SK-N-SH (cell line): ENCODE data around the gene ARHGAP23. TPM values are rescaled to one million over a fixed set of nuclear protein-coding genes. Genes with fewer than 3 reads are reported as not detected.
A peak's percentile ranks its signal among the peaks of the same experiment; 100 is the strongest.

Experiments
- CTCF ChIA-PET: fragments of 300-600, 350-600 bp; formaldehyde crosslinking; extraction: SDS; loops from one replicate; lab custom pipeline; 2021; lab: Yijun Ruan, JAX
- POLR2A ChIA-PET: fragments of 350-600 bp; sonication (Branson Sonifier 250); formaldehyde crosslinking; extraction: SDS; loops from one replicate; lab custom pipeline; 2020; ENCODE audit warnings: antibody characterized with exemption, inconsistent platforms; lab: Yijun Ruan, JAX
- DNase-seq: peaks from one replicate; pipeline ENCODE4 v3.0.0; 2012
- H2AFZ ChIP-seq: fragments of 200-600 bp; sonication (generic); 2 replicates; pipeline ENCODE4 v1.8.1; 2016; ENCODE audit warnings: antibody characterized with exemption, mild to moderate bottlenecking, low read depth
- H3F3A ChIP-seq: fragments of 200-600 bp; sonication (generic); replicated peaks from 2 replicates; pipeline ENCODE3; 2016; ENCODE audit warnings: antibody characterized with exemption, mild to moderate bottlenecking; ENCODE audit not compliant: insufficient read depth
- H3K27ac ChIP-seq, 2 experiments: fragments of 200-500 bp in 1 of 2; fragments of 200-600 bp in 1 of 2; sonication (Bioruptor generic) in 1 of 2; sonication (generic), shearing (Covaris generic) in 1 of 2; 2 replicates each; pipeline versions ENCODE4 v1.5.1 to v1.6.1; 2014 to 2016; ENCODE audit warnings: low read depth in 2 of 2, inconsistent platforms in 1 of 2, low read length in 1 of 2, mild to moderate bottlenecking in 1 of 2, mixed read lengths in 1 of 2
- H3K27me3 ChIP-seq: fragments of 200-600 bp; sonication (generic), shearing (Covaris generic); 2 replicates; pipeline ENCODE4 v1.6.1; 2016; ENCODE audit warnings: mixed run types; ENCODE audit not compliant: insufficient read depth
- H3K36me3 ChIP-seq, 2 experiments: fragments of 200-500 bp in 1 of 2; fragments of 200-600 bp in 1 of 2; sonication (Bioruptor generic) in 1 of 2; sonication (generic) in 1 of 2; replicated peaks in 1 of 2; 2 replicates each; pipeline versions ENCODE3 to v1.5.1; 2014 to 2016; ENCODE audit warnings: low read length in 1 of 2, mild to moderate bottlenecking in 1 of 2; ENCODE audit not compliant: insufficient read depth in 2 of 2, control insufficient read depth in 1 of 2
- H3K4me1 ChIP-seq, 2 experiments: fragments of 200-500 bp in 1 of 2; fragments of 200-600 bp in 1 of 2; sonication (Bioruptor generic) in 1 of 2; sonication (generic), shearing (Covaris generic) in 1 of 2; 2 replicates each; pipeline versions ENCODE4 v1.5.1 to v1.6.1; 2014 to 2016; ENCODE audit warnings: low read depth in 1 of 2, low read length in 1 of 2, mixed run types in 1 of 2; ENCODE audit not compliant: insufficient read depth in 2 of 2, control insufficient read depth in 1 of 2
- H3K4me2 ChIP-seq: fragments of 200-600 bp; sonication (generic), shearing (Covaris generic); 2 replicates; pipeline ENCODE4 v1.6.1; 2017; ENCODE audit warnings: mixed run types
- H3K4me3 ChIP-seq, 2 experiments: fragments of 200-500 bp in 1 of 2; fragments of 200-600 bp in 1 of 2; sonication (Bioruptor generic) in 1 of 2; sonication (generic), shearing (Covaris generic) in 1 of 2; 2 replicates each; pipeline versions ENCODE4 v1.5.1 to v1.8.1; 2014 to 2016; ENCODE audit warnings: low read depth in 2 of 2, inconsistent platforms in 1 of 2, low read length in 1 of 2, mild to moderate bottlenecking in 1 of 2, mixed read lengths in 1 of 2, moderate library complexity in 1 of 2
- H3K79me2 ChIP-seq: fragments of 200-600 bp; sonication (generic); 2 replicates; pipeline ENCODE4 v1.8.1; 2017; ENCODE audit warnings: mild to moderate bottlenecking; ENCODE audit not compliant: insufficient read depth
- H3K9ac ChIP-seq: fragments of 200-600 bp; sonication (generic); 2 replicates; pipeline ENCODE4 v1.6.1; 2017; ENCODE audit warnings: mixed run types
- H3K9me2 ChIP-seq: fragments of 200-600 bp; sonication (generic); 2 replicates; pipeline ENCODE4 v1.6.1; 2017; ENCODE audit warnings: mixed run types
- H3K9me3 ChIP-seq: fragments of 200-600 bp; sonication (generic); 2 replicates; pipeline ENCODE4 v1.6.1; 2017; ENCODE audit warnings: mixed run types, mild to moderate bottlenecking, moderate library complexity
- H4K20me1 ChIP-seq: fragments of 200-600 bp; sonication (generic); 2 replicates; pipeline ENCODE4 v1.6.1; 2017; ENCODE audit warnings: mild to moderate bottlenecking, mixed run types; ENCODE audit not compliant: insufficient read depth
- CHD2 ChIP-seq: fragments of 150-350 bp; IDR thresholded peaks from 2 replicates; pipeline ENCODE4 v1.6.1; 2018; ENCODE audit warnings: low read length; ENCODE audit not compliant: partially characterized antibody
- ELF1 ChIP-seq: IDR thresholded peaks from 2 replicates; pipeline ENCODE4 v1.4.0; 2012
- FOSL2 ChIP-seq: IDR thresholded peaks from 2 replicates; pipeline ENCODE4 v1.4.0; 2012; ENCODE audit warnings: low read depth, mild to moderate bottlenecking, moderate library complexity, borderline replicate concordance
- GATA2 ChIP-seq: sonication (generic); formaldehyde crosslinking; IDR thresholded peaks from 2 replicates; pipeline ENCODE4 v1.5.0; 2020; ENCODE audit warnings: mild to moderate bottlenecking, missing genetic modification reagents
- JUND ChIP-seq: IDR thresholded peaks from 2 replicates; pipeline ENCODE4 v1.4.0; 2012
- MAX ChIP-seq: IDR thresholded peaks from 2 replicates; pipeline ENCODE4 v1.4.0; 2012; ENCODE audit warnings: low read depth
- MXI1 ChIP-seq: IDR thresholded peaks from 2 replicates; pipeline ENCODE4 v1.6.1; 2012; ENCODE audit warnings: mild to moderate bottlenecking, low read depth, low read length, improper control_type of control experiment
- NFIC ChIP-seq: IDR thresholded peaks from 2 replicates; pipeline ENCODE4 v1.4.0; 2012; ENCODE audit warnings: borderline replicate concordance
- POLR2AphosphoS5 ChIP-seq: IDR thresholded peaks from 2 replicates; pipeline ENCODE4 v1.6.1; 2012; ENCODE audit warnings: low read depth, low read length
- RFX5 ChIP-seq: IDR thresholded peaks from 2 replicates; pipeline ENCODE4 v1.6.1; 2012; ENCODE audit warnings: mild to moderate bottlenecking, improper control_type of control experiment, low read length
- TCF12 ChIP-seq: IDR thresholded peaks from 2 replicates; pipeline ENCODE4 v1.4.0; 2012
- YY1 ChIP-seq: IDR thresholded peaks from 2 replicates; pipeline ENCODE4 v1.4.0; 2012; ENCODE audit warnings: low read depth, mild to moderate bottlenecking
- WGBS: methylation state at CpG from one replicate; pipeline ENCODE4 v1.1.6; 2017; ENCODE audit warnings: low lambda C conversion rate; 5-methylcytosine and 5-hydroxymethylcytosine counted together
- polyA plus RNA-seq, 3 experiments: library from polyadenylated mRNA; depleted of rRNA; stranded (reverse); fragments of >200 nt; gene quantifications; 2 replicates each; pipeline ENCODE4 v1.2.3, GENCODE V29; 2012
- TF ChIP-seq, protein P1 (sequence below): fragments of 200-600 bp; sonication (generic); IDR thresholded peaks from 2 replicates; pipeline ENCODE4 v1.6.1; 2017; ENCODE audit warnings: antibody characterized with exemption, mild to moderate bottlenecking, moderate library complexity
- TF ChIP-seq, protein P2 (sequence below): IDR thresholded peaks from 2 replicates; pipeline ENCODE4; 2012

ARHGAP23 gene
- polyA plus RNA-seq, 1 of the 3 experiments (the other 2 are of a cell fraction): 19.2 TPM

GRCh38 chr17:38511150-38512108 lies 83.2 kb downstream of the ARHGAP23 start:
- ChIA-PET POLR2A (no interaction called here), CTCF (interaction anchor here (0.8 to 4.3 kb wide), 16 partner anchors 12 to 156 kb away, joined by 3 to 111 read pairs (median 16); no protein-coding TSS in a partner anchor)
- Histone ChIP-seq H3K79me2 (no peaks in the 10 kb centered on the region), H4K20me1 (peaks cover 19% of the 10 kb centered on the region), H3K36me3 (peaks cover 0 to 8% of the 10 kb centered on the region in 2 experiments), H3K27ac (no peak overlapping the region), H3K4me3 (no peak overlapping the region), H3K9me2 (no peaks in the 10 kb centered on the region), H3F3A (peaks cover 27% of the 10 kb centered on the region), H3K9ac (no peak overlapping the region), H3K4me2 (peak overlapping the region; percentile 50; the same call in 1 of the 2 replicates), H3K4me1 (peaks cover 13 to 14% of the 10 kb centered on the region in 2 experiments; a peak in 2 of 4 replicates), H2AFZ (no peak overlapping the region), H3K27me3 (no peaks in the 10 kb centered on the region), H3K9me3 (no peaks in the 10 kb centered on the region)
- WGBS: 72% methylated on average over 14 of the region's 15 CpGs
- DNase-seq: no peak
- TF ChIP-seq, protein P1, sequence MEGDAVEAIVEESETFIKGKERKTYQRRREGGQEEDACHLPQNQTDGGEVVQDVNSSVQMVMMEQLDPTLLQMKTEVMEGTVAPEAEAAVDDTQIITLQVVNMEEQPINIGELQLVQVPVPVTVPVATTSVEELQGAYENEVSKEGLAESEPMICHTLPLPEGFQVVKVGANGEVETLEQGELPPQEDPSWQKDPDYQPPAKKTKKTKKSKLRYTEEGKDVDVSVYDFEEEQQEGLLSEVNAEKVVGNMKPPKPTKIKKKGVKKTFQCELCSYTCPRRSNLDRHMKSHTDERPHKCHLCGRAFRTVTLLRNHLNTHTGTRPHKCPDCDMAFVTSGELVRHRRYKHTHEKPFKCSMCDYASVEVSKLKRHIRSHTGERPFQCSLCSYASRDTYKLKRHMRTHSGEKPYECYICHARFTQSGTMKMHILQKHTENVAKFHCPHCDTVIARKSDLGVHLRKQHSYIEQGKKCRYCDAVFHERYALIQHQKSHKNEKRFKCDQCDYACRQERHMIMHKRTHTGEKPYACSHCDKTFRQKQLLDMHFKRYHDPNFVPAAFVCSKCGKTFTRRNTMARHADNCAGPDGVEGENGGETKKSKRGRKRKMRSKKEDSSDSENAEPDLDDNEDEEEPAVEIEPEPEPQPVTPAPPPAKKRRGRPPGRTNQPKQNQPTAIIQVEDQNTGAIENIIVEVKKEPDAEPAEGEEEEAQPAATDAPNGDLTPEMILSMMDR: no peak
- TF ChIP-seq, protein P2, sequence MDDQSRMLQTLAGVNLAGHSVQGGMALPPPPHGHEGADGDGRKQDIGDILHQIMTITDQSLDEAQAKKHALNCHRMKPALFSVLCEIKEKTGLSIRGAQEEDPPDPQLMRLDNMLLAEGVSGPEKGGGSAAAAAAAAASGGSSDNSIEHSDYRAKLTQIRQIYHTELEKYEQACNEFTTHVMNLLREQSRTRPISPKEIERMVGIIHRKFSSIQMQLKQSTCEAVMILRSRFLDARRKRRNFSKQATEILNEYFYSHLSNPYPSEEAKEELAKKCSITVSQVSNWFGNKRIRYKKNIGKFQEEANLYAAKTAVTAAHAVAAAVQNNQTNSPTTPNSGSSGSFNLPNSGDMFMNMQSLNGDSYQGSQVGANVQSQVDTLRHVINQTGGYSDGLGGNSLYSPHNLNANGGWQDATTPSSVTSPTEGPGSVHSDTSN: peak; percentile 57
- no peak for TF ChIP-seq RFX5
- TF ChIP-seq GATA2: no peak
- no peak for TF ChIP-seq CHD2
- TF ChIP-seq TCF12: peak; percentile 30
- TF ChIP-seq POLR2AphosphoS5: no peak
- no peak for TF ChIP-seq FOSL2
- TF ChIP-seq MXI1: no peak
- no peak for TF ChIP-seq YY1
- no peak for TF ChIP-seq MAX
- peak; percentile 32; the same call in 1 of the 2 replicates for TF ChIP-seq JUND
- TF ChIP-seq NFIC: 0 out of 2 replicates have a peak, but pooled peaks have one; percentile 10
- TF ChIP-seq ELF1: no peak
